Heart left ventricle (tissue), 13 donors: ENCODE results near the gene DPP8.

Experiments used
- POLR2A ChIP-seq, 2 donors: fragments of 450-650 bp; IDR thresholded peaks; one replicate each; pipeline ENCODE4 v1.6.1; 2017; ENCODE audit warnings: antibody characterized with exemption in 2 of 2, mild to moderate bottlenecking in 2 of 2, moderate library complexity in 2 of 2
- TF ChIP-seq, protein P1 (sequence below), 12 donors: fragments of 200-600 bp; sonication (generic) in 4 of 12; IDR thresholded peaks; one replicate each; pipeline versions ENCODE4 v1.5.0 to v1.8.0; 2018 to 2022; ENCODE audit warnings: antibody characterized with exemption in 12 of 12, mild to moderate bottlenecking in 5 of 12
- donor health status: ischemic (EF 13 %, LVEDD 7.1; RV severe dilation, severe dysfunction).
- donor health status: DM: no; HTN: yes; CAD: no.
- donor health status: DM: no; HTN: no; CAD: no.
- donor health status: ischemic (EF 25% LVEDD 6.9; RV normal size, moderate dysfunction).
- donor health status: ischemic (EF 25% LVEDD 5.7; RV mildly dilated, moderate dysfunction).
- donor health status: ischemic (EF 35%, LVEDD 5.7; RV mildly dilated, moderate dysfunction).
- donor health status: nonischemic (EF 11% LVEDD 7.7; RV severe dilation, severe dysfunction).
- donor health status: DM: yes; HTN: yes; CAD: no.
- donor health status: PGD.
- donor health status: ischemic (EF 29% LVEDD 5.4; RV normal size, mild dysfunction).
- donor health status: nonischemic (EF 23%, LVEDD 6.1; RV moderate dilation, normal function).

- TF ChIP-seq, protein P1, sequence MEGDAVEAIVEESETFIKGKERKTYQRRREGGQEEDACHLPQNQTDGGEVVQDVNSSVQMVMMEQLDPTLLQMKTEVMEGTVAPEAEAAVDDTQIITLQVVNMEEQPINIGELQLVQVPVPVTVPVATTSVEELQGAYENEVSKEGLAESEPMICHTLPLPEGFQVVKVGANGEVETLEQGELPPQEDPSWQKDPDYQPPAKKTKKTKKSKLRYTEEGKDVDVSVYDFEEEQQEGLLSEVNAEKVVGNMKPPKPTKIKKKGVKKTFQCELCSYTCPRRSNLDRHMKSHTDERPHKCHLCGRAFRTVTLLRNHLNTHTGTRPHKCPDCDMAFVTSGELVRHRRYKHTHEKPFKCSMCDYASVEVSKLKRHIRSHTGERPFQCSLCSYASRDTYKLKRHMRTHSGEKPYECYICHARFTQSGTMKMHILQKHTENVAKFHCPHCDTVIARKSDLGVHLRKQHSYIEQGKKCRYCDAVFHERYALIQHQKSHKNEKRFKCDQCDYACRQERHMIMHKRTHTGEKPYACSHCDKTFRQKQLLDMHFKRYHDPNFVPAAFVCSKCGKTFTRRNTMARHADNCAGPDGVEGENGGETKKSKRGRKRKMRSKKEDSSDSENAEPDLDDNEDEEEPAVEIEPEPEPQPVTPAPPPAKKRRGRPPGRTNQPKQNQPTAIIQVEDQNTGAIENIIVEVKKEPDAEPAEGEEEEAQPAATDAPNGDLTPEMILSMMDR (IDR thresholded peaks at IDR 0.05), result no peak
- no peak for TF ChIP-seq POLR2A (IDR thresholded peaks at IDR 0.05)
Measured at GRCh38 chr15:65416845-65417416, 100.6 kb downstream of the DPP8 start.
